OCI-LY7 (cell line): Measurements from ENCODE around the gene CTSA.

Experiments
- EZH2phosphoT487 ChIP-seq: fragments of 200-600 bp; sonication (generic); IDR thresholded peaks from 2 replicates; pipeline ENCODE4 v1.6.1; 2018; ENCODE audit warnings: low read depth, borderline replicate concordance, mild to moderate bottlenecking, mixed run types, antibody characterized with exemption, low read length, moderate library complexity, mixed read lengths
- TF ChIP-seq, protein P1 (sequence below): fragments of 200-600 bp; sonication (generic); conservative IDR thresholded peaks from 2 replicates; pipeline ENCODE4 v1.5.1; 2014; ENCODE audit warnings: mild to moderate bottlenecking, antibody characterized with exemption, low read length, moderate library complexity, mixed read lengths

DNA sequence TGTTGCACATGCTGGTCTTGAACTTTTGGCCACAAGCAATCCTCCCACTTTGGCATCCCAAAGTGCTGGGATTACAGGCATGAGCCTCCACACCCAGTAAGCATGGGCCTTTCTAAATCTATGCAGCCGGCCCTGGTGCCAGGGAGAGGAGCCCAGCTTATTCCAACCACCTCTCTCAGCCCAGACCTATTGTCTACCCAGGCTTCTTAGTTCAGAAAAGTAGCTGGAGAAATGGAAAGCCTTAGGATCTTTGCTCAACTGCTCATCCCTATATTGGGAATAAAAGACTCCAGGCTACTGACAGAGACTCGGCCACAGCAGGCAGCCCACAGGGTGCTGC is 35.6 kb downstream of the CTSA start:
- TF ChIP-seq, protein P1, sequence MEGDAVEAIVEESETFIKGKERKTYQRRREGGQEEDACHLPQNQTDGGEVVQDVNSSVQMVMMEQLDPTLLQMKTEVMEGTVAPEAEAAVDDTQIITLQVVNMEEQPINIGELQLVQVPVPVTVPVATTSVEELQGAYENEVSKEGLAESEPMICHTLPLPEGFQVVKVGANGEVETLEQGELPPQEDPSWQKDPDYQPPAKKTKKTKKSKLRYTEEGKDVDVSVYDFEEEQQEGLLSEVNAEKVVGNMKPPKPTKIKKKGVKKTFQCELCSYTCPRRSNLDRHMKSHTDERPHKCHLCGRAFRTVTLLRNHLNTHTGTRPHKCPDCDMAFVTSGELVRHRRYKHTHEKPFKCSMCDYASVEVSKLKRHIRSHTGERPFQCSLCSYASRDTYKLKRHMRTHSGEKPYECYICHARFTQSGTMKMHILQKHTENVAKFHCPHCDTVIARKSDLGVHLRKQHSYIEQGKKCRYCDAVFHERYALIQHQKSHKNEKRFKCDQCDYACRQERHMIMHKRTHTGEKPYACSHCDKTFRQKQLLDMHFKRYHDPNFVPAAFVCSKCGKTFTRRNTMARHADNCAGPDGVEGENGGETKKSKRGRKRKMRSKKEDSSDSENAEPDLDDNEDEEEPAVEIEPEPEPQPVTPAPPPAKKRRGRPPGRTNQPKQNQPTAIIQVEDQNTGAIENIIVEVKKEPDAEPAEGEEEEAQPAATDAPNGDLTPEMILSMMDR: no peak
- no peak for TF ChIP-seq EZH2phosphoT487
